GM12801 (cell line): Measurements from ENCODE around the gene HSD17B14.

Experiments
- CTCF ChIP-seq: IDR thresholded peaks from one replicate; pipeline ENCODE4 v1.5.1; 2011; ENCODE audit warnings: control low read depth; ENCODE audit not compliant: insufficient read length; ENCODE audit errors: extremely low read depth

HSD17B14 gene

GRCh38 chr19:48814895-48815294 is 21.4 kb downstream of the HSD17B14 start:
- no peak for TF ChIP-seq CTCF

GRCh38 chr19:48813123-48813913 is 23.0 kb downstream of the HSD17B14 start:
- no peak for TF ChIP-seq CTCF

- TF ChIP-seq CTCF = no peak
Measured at GRCh38 chr19:48812094-48812929, 24.0 kb downstream of the HSD17B14 start.

- no peak for TF ChIP-seq CTCF
Measured at GRCh38 chr19:48810151-48810550, 26.1 kb downstream of the HSD17B14 start.

- TF ChIP-seq CTCF = no peak
Measured at GRCh38 chr19:48807590-48808308, 28.5 kb downstream of the HSD17B14 start.

- TF ChIP-seq CTCF = no peak
Measured at GRCh38 chr19:48806818-48807589, 29.3 kb downstream of the HSD17B14 start.
